NCI-H1417 (cell line): ENCODE data around the gene SSBP4.
A peak's percentile ranks its signal among the peaks of the same experiment; 100 is the strongest.
"Not testable (repeated sequence)": the region's sequence is repeated elsewhere in the genome, so short reads cannot be mapped to it uniquely, and the experiment has no call there.

Experiments
- DNase-seq, 3 experiments: peaks; one replicate each; lab custom pipeline; 2025; lab: John Stamatoyannopoulos, UW

The SSBP4 gene

GRCh38 chr19:18393836-18394235, 25.4 kb upstream of the SSBP4 start:
- DNase-seq: no peak

GRCh38 chr19:18396471-18397241, 22.5 kb upstream of the SSBP4 start:
- DNase-seq: no peak

GRCh38 chr19:18397242-18398202, 21.7 kb upstream of the SSBP4 start, which contains the start of gene LRRC25:
Gene LRRC25 (minus strand): TSS chr19:18397622. CDS start chr19:18396963, 659 bp downstream.
- no peak for DNase-seq

GRCh38 chr19:18399008-18399407, 20.2 kb upstream of the SSBP4 start:
- DNase-seq: no peak

DNA sequence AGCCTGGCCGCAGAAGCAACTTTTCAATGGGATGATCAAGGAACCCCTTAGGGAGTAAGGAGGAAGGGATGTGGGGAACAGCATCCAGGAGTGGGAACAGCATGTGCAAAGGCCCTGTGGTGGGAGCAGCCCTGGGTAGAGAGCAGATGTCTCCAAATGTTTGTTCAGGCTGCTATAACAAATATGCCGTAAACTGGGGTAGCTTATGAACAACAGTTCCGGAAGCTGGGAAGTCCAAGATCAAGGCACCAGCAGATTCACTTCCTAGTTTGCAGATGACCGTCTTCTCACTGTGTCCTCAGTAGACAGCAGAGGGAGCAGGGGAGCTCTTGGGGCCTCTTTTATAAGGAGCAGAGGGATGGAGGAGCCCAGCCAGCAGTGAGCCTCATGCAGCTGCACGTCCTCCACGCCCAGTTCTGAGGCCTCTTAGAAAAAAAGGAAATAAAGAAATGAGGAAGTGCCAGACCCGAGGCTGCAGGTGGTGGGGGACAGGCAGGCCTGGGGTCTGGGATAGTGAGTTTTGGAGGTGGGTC, 17.6 kb upstream of the SSBP4 start:
- peak in 1 of 3 experiments; percentile 36 for DNase-seq

DNA sequence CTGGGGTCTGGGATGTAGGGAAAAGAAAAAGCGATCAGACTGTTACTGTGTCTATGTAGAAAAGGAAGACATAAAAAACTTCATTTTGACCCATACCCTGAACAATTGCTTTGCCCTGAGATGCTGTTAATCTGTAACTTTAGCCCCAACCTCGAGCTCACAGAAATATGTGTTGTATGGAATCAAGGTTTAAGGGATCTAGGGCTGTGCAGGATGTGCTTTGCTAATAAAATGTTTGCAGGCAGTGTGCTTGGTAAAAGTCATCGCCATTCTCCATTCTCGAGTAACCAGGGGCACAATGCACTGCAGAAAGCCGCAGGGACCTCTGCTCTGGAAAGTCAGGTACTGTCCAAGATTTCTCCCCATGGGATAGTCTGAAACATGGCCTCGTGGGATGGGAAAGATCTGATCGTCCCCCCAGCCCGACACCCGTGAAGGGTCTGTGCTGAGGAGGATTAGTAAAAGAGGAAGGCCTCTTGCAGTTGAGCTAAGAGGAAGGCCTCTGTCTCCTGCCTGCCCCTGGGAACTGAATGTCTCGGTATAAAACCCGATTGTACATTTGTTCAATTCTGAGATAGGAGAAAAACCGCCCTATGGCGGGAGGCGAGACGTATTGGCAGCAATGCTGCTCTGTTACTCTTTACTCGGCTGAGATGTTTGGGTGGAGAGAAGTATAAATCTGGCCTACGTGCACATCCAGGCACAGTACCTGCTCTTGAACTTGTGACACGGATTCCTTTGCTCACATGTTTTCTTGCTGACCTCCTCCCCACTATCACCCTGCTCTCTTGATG, 16.5 kb upstream of the SSBP4 start:
- not testable (repeated sequence) for DNase-seq

- not testable (repeated sequence) for DNase-seq
These were observed 13.4 kb upstream of the SSBP4 start for GRCh38 chr19:18405754-18406153.

DNA sequence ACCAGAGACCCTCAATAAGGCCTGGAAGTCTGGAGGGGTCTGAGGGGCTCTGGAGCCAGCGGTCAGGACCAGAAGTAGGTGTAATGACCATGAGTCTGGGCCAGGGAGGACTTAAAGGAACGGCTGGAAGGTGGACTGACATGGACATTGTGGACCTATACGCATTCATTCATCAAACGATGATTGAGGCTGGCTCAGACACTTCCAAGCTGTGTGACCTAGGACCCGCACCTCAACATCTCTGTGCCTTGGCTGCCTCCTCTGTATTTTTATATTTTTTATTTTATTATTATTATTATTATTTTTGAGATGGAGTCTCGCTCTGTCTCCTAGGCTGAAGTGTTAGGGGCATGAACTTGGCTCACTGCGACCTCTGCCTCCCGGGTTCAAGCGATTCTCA, 12.4 kb upstream of the SSBP4 start:
- DNase-seq: no peak

GRCh38 chr19:18408053-18408476, 11.1 kb upstream of the SSBP4 start:
- DNase-seq: peak in 2 of 3 experiments; percentile 10 to 31

DNA sequence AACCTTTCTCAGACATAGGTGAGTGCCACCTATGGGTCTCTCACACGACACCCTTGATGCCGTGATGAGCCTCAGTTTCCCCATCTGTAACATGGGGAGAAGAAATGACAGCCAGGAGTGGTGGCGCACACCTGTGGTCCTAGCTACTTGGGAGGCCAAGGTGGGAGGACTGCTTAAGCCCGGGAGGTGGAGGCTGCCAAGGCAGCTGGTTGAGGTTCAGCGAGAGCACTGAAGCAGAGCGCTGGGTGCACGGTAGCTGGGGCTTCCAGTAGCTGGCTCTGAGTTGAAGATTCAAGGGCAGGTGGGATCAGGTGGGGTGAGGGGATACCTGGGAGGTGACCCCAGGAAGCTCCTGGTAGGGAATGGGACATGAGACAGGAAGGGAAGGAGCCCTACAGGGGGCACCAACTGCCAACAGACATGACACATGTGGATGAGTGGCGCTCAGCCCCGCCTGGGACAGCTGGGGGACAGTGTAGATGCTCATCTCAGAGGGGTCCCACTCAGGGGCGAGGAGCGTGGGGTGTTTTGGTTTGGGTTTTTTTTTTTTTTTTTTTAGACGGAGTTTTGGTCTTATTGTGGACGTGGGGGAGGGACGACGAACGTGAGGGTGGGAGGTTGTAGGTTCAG, 6.5 kb upstream of the SSBP4 start:
- no peak for DNase-seq

GRCh38 chr19:18414504-18415177, 4.6 kb upstream of the SSBP4 start:
- peak in 2 of 3 experiments; percentile 77 to 93 for DNase-seq

DNA sequence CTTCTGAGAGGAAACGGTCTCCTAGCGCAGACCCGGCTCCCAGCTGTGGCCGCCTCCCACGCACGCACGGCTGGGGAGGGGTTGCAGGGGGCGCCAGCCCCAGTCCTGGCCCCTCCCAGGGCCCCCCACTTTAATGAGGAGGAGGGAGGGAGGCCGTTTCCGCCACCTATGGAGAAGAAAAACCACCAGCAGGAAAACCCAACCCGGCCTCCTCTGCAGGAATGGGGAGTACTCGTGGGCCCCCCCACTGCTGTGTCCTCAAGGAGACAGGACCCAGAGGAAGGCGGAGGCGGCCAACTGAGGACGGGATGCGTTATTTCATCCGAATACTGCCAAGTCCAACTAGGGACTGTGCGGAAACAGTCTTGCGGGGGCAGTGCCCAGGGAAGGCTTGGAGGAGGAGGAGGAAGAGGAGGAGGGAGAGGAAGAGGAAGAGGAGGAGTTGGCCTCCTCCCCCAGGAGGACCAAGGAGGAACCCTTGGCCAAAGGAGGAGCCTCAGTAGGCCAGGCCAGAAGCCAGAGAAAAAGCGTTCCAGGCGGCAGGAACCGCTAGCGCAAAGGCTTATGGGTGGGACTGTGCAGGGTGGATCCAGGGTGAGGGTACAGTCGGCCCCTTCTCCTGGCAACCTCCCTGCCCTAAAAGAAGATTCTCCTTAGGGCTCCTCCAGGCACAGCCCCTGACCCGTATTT, 3.9 kb upstream of the SSBP4 start:
- DNase-seq: peak in 2 of 3 experiments; percentile 93

- DNase-seq: peak; percentile 29 to 93 (median 89)
These were observed 2.4 kb upstream of the SSBP4 start for GRCh38 chr19:18416778-18417249.

GRCh38 chr19:18417250-18418028, 1.8 kb upstream of the SSBP4 start:
- peak; percentile 11 to 84 (median 82) for DNase-seq

- DNase-seq: no peak
These were observed 1.1 kb upstream of the SSBP4 start for GRCh38 chr19:18418029-18418482.

DNA sequence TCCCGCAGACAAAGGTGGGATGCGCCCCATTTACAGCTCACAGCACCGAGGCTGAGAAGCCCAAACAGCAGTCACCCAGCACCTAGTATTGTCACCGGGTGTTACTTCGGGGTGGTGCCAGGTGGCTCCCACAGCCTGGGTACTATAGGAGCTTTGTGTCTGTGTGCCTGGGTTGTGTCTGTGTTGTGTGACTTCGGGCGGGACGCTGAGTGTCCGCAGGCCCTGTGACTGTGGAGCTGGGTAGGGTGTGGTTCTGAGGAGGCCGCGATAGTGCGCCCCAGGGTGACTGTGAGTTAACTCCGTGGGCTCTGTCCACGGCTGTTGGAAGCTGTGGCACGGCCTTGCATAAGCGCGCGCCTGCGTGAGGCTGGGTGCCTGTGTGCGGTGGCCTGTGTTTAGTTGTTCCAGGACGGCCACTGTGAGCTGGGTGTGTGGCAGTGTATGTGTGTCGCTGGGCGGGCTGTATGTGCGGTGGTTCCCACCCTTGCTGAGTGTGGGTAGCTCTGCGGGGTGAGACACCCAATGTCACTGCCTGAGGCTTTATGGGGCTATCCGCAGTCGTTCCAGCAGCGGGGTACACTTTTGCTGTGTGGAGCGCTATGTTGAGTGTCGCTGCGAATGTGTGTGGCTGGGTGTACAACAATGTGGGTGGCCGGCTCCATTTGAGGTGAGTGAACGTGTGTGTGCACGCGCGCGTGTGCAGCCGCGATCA, 559 bp upstream of the SSBP4 start:
- peak in 2 of 3 experiments; percentile 45 to 69 for DNase-seq

GRCh38 chr19:18419699-18420460, 682 bp downstream of the SSBP4 start:
- DNase-seq: peak; percentile 31 to 55 (median 49)
